Lower leg skin (tissue), 3 donors: ENCODE results near the gene RPS3.

ENCODE experiments used
- CTCF ChIP-seq, 3 donors: fragments of 450-650 bp; IDR thresholded peaks; one replicate each; pipeline ENCODE4 v1.5.1; 2016; ENCODE audit warnings: antibody characterized with exemption in 3 of 3, mild to moderate bottlenecking in 3 of 3, moderate library complexity in 2 of 3
- POLR2A ChIP-seq, 2 donors: fragments of 450-650 bp; IDR thresholded peaks; one replicate each; pipeline ENCODE4 v1.6.1; 2016 to 2017; ENCODE audit warnings: antibody characterized with exemption in 2 of 2, mild to moderate bottlenecking in 1 of 2, moderate library complexity in 1 of 2

- no peak for TF ChIP-seq CTCF (IDR thresholded peaks at IDR 0.05)
- no peak for TF ChIP-seq POLR2A (IDR thresholded peaks at IDR 0.05)
Measured at GRCh38 chr11:75434886-75435570, 35.7 kb downstream of the RPS3 start.
